ENCODE measurements around the gene SRCAP.

SRCAP gene

GRCh38 chr16:30750876-30751465 is 52.0 kb downstream of the SRCAP start:
- in situ Hi-C loops (cut with MboI; ENCODE audit: low sequenced_read_pairs), result no loop called here

- in situ Hi-C loops (cut with MboI; ENCODE audit: low sequenced_read_pairs), result no loop called here
Measured at GRCh38 chr16:30753596-30753995, 54.6 kb downstream of the SRCAP start.

- in situ Hi-C loops (cut with MboI; ENCODE audit: low sequenced_read_pairs), result no loop called here
Measured at GRCh38 chr16:30755955-30756780, 57.2 kb downstream of the SRCAP start.

GRCh38 chr16:30756781-30757100 is 57.8 kb downstream of the SRCAP start:
- in situ Hi-C loops (cut with MboI; ENCODE audit: low sequenced_read_pairs), result no loop called here

GRCh38 chr16:30757316-30757715 is 58.3 kb downstream of the SRCAP start:
- in situ Hi-C loops (cut with MboI; ENCODE audit: low sequenced_read_pairs), result no loop called here

GRCh38 chr16:30758988-30759491 is 60.1 kb downstream of the SRCAP start:
- in situ Hi-C loops (cut with MboI; ENCODE audit: low sequenced_read_pairs), result no loop called here

GRCh38 chr16:30760001-30760559 is 61.1 kb downstream of the SRCAP start:
- in situ Hi-C loops (cut with MboI; ENCODE audit: low sequenced_read_pairs), result no loop called here

GRCh38 chr16:30760577-30761426 is 61.8 kb downstream of the SRCAP start:
- in situ Hi-C loops (cut with MboI; ENCODE audit: low sequenced_read_pairs), result no loop called here

- in situ Hi-C loops (cut with MboI; ENCODE audit: low sequenced_read_pairs), result no loop called here
Measured at GRCh38 chr16:30761427-30761927, 62.5 kb downstream of the SRCAP start.

GRCh38 chr16:30761928-30762902 is 63.2 kb downstream of the SRCAP start, which contains the start of the genes CFAP119 and RNF40:
Gene CFAP119 (minus strand): TSS chr16:30762062. CDS start chr16:30761748, 314 bp downstream.
Gene RNF40 (plus strand): TSS chr16:30762322. CDS start chr16:30762546, 224 bp downstream.
- in situ Hi-C loops (cut with MboI; ENCODE audit: low sequenced_read_pairs), result no loop called here

GRCh38 chr16:30762991-30763725 is 64.2 kb downstream of the SRCAP start:
- in situ Hi-C loops (cut with MboI; ENCODE audit: low sequenced_read_pairs), result no loop called here

GRCh38 chr16:30764086-30764485 is 65.1 kb downstream of the SRCAP start:
- in situ Hi-C loops (cut with MboI; ENCODE audit: low sequenced_read_pairs), result no loop called here

- in situ Hi-C loops (cut with MboI; ENCODE audit: low sequenced_read_pairs), result no loop called here
Measured at GRCh38 chr16:30764816-30765465, 66.0 kb downstream of the SRCAP start.

- in situ Hi-C loops (cut with MboI; ENCODE audit: low sequenced_read_pairs), result no loop called here
Measured at GRCh38 chr16:30766206-30766932, 67.4 kb downstream of the SRCAP start.

- in situ Hi-C loops (cut with MboI; ENCODE audit: low sequenced_read_pairs), result no loop called here
Measured at GRCh38 chr16:30766933-30767284, 67.9 kb downstream of the SRCAP start.

- in situ Hi-C loops (cut with MboI; ENCODE audit: low sequenced_read_pairs), result no loop called here
Measured at GRCh38 chr16:30767767-30768465, 68.9 kb downstream of the SRCAP start.

GRCh38 chr16:30768583-30769181 is 69.7 kb downstream of the SRCAP start:
- in situ Hi-C loops (cut with MboI; ENCODE audit: low sequenced_read_pairs), result no loop called here
